GM12864 (cell line): ENCODE measurements around the gene PDCL2.
"Not testable (repeated sequence)": the region's sequence is repeated elsewhere in the genome, so short reads cannot be mapped to it uniquely, and the experiment has no call there.

ENCODE experiments used
- DNase-seq: peaks from one replicate; pipeline ENCODE4 v3.0.0-alpha.2; 2011; ENCODE audit warnings: low read depth
- H3K4me3 ChIP-seq: 2 replicates; pipeline ENCODE4 v1.5.1; 2011; ENCODE audit warnings: mild to moderate bottlenecking, low read depth, low read length, control low read depth
- TF ChIP-seq, protein P1 (sequence below): IDR thresholded peaks from 2 replicates; pipeline ENCODE4 v1.5.1; 2011; ENCODE audit warnings: low read depth, mild to moderate bottlenecking, moderate library complexity, low read length, control low read depth, inconsistent platforms; ENCODE audit errors: missing control alignments

Gene PDCL2

DNA sequence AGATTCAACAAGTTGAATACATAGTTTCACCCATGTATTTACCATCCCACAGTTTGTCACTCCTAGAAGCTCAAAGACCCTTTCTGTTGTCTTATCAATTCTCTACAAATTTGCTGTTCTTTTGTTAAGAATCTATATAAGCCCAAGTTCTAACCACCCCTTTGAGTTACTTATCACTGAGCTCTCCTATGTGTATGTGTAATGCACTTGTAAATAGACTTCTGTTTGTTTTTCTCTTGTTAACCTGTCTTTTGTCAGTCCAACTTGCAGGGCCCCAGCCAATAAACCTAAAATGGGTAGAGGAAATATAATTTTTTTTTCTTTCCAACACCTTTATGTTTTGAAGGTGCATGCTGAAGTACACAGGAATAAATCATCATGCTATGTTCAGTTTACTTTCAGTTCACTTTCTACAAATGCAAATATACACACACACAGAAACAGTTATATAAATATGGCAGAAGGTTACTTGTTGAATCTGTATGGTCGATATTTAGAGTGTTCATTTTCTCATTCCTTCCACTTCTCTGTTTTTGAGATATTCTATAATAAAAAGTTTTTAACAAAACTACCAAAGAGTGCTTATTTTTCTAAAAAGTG lies 23.0 kb downstream of the PDCL2 start:
- H3K4me3 ChIP-seq: no peak overlapping the region
- no peak for DNase-seq
- TF ChIP-seq, protein P1, sequence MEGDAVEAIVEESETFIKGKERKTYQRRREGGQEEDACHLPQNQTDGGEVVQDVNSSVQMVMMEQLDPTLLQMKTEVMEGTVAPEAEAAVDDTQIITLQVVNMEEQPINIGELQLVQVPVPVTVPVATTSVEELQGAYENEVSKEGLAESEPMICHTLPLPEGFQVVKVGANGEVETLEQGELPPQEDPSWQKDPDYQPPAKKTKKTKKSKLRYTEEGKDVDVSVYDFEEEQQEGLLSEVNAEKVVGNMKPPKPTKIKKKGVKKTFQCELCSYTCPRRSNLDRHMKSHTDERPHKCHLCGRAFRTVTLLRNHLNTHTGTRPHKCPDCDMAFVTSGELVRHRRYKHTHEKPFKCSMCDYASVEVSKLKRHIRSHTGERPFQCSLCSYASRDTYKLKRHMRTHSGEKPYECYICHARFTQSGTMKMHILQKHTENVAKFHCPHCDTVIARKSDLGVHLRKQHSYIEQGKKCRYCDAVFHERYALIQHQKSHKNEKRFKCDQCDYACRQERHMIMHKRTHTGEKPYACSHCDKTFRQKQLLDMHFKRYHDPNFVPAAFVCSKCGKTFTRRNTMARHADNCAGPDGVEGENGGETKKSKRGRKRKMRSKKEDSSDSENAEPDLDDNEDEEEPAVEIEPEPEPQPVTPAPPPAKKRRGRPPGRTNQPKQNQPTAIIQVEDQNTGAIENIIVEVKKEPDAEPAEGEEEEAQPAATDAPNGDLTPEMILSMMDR: no peak

DNA sequence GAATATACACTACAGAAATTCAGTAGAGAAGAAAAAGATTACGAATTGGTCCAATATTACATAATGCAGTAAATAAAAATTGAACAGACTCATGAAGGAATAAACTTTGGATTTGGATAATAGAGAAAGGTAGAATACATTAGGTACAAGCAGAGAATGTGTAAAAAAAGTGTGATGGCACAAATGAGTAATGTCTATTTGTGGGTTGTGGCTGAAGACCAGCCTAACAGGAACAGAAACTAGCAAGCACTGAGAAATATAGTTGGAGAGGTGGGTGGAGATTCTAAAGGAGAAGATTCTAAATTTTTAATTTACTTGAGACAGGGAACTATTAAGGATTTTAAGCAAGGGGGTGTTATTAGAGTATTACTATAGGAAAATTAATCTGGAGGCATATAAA lies 30.2 kb downstream of the PDCL2 start:
- no peak overlapping the region for H3K4me3 ChIP-seq
- TF ChIP-seq, protein P1: no peak
- DNase-seq: no peak

DNA sequence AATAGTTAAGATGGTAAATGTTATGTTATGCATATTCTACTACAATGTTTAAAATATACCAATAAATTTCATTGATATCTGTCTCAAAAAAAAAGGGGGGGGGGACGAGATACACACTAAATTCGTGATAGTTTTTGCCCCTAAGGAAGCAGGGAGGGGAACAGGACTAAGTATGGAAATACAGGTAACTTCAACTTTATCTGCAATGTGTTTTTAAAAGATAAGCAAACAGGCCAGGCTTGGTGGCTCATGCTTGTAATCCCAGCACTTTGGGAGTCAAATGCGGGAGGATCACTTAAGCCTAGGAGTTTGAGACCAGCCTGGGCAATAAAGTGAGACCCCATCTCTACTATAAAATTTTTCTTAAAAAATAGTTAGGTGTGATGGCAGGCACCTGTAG lies 31.9 kb downstream of the PDCL2 start:
- no peak for DNase-seq
- TF ChIP-seq, protein P1: no peak

DNA sequence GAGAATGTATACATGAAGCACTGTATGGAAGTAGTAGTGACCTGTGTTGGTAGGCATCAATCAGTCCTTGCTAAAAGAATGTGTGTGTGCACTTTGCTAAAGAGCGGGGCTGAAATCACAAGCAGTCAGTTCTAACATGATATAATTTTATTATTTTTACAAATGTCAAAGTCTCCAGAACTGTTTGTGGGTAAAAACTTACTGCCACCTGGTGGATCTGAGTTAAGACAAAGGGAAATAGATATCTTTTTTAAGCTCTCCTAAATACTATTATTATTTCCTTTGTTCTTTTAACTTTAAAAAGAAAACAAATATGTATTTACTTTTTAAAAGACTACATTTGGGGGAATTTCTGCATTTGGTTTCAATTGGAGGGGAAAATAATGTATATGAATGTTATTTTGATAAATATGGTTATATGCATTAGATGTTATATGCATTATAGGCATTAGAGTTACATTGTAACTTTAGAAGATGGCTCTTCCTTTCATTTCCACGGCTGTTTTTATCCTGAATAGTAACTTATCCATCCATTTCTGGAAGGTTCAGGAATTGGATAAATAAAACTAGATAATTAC lies 37.5 kb downstream of the PDCL2 start:
- TF ChIP-seq, protein P1: no peak
- no peak overlapping the region for H3K4me3 ChIP-seq
- no peak for DNase-seq

More for the DNA sequence above, 31.9 kb downstream of the PDCL2 start:
- no peak overlapping the region for H3K4me3 ChIP-seq

DNA sequence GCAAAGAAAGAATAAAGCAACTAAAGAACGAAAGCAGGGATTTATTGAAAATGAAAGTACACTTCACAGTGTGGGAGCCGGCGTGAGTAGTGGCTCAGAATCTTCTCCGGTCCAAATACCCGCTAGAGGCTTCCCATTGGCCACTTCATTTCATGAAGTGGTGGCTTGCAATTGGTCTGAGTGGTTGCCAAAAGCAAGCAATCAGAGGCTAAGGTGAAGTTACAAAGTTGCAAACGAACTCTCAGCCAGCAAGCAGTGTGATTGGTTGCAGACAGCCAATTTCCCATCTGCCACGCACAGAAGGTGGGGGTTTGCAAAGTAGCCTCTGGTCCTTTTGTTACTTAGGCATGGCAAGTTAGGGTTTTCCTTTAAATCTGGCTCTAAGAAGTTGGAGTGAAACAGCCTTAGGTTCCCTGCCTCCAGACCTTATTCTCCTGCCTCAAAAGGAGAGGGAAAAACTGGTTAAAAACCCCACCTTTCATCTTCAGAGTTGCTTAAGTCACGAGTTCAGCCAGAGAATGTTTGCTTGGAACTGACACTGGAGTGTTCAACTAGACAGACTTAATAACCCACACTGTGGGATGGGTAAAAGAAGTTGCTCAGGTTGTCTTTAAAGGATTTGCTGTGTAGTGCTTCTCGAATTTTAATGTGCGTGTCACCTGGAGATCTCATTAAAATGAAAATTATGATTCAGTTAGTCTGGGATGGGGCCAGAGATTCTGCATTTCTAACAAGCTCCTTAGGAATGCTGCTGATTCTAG lies 38.4 kb downstream of the PDCL2 start:
- DNase-seq: no peak
- TF ChIP-seq, protein P1: no peak

DNA sequence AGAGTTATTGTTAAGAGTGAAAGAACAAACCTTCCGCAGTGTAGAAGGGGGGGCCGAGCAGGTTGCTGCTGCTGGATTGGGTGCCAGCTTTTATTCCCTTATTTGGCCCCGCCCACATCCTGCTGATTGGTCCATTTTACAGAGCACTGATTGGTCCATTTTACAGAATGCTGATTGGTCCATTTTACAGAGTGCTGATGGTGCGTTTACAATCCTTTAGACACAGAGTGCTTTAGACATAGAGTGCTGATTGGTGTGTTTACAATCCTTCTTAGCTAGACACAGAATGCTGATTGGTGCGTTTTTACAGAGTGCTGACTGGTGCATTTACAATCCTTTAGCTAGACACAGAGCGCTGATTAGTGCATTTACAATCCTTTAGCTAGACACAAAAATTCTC lies 40.1 kb downstream of the PDCL2 start:
- not testable (repeated sequence) for H3K4me3 ChIP-seq, DNase-seq

More for the DNA sequence above, 38.4 kb downstream of the PDCL2 start:
- no peak overlapping the region for H3K4me3 ChIP-seq

DNA sequence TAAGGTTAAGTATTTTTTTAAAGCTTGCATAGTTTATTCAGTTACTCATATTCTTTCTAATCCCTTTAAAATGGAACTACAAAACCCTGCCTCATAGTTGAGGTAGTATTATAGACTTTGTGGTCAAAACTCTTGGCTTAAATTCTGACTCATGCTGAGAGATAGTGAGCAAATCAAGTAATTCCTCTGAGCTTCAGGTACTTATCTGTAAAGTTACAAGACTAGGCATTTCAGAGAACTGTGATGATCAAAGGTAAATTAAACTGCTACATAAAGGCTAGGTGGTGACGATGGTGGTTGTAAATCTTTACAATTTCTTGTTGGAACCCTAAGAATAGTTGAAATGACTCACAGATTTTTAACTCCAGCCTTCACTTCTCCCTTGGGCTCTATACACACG lies 42.2 kb downstream of the PDCL2 start:
- no peak overlapping the region for H3K4me3 ChIP-seq
- DNase-seq: no peak
- TF ChIP-seq, protein P1: no peak
